ENCODE results near the gene SIRT2. TPM values are rescaled to one million over a fixed set of nuclear protein-coding genes. Genes with fewer than 3 reads are reported as not detected.

The SIRT2 gene
- total and polyA plus RNA-seq, 2 experiments from 2014 or later = 41.3 to 64.4 TPM

DNA sequence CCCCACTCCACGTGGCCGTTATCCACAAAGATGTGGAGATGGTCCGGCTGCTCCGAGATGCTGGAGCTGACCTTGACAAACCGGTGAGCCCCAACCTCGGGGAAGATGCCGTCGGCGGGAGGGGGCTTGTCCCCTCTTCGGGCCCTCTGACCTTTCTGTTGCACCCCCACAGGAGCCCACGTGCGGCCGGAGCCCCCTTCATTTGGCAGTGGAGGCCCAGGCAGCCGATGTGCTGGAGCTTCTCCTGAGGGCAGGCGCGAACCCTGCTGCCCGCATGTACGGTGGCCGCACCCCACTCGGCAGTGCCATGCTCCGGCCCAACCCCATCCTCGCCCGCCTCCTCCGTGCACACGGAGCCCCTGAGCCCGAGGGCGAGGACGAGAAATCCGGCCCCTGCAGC is 7.8 kb upstream of the SIRT2 start:
- H3K4me1 ChIP-seq (ENCODE audit: insufficient read depth) = no peaks in the 10 kb centered on the region
- no peaks in the 10 kb centered on the region for H4K20me1 ChIP-seq (ENCODE audit: insufficient read depth)
- WGBS, 2 experiments (ENCODE audit: low coverage in 1 of 2, low lambda C conversion rate in 2 of 2, missing lambda C conversion rate in 2 of 2) = 94% methylated on average over 28 of the region's 29 CpGs
- H3K9me2 ChIP-seq (ENCODE audit: insufficient read depth) = no peaks in the 10 kb centered on the region
- no peaks in the 10 kb centered on the region for H3K27me3 ChIP-seq (replicated peaks; ENCODE audit: insufficient read depth)
- no peak overlapping the region for H3K4me3 ChIP-seq
- in situ Hi-C loops (cut with MboI) = no loop called here
- H3K9me3 ChIP-seq (ENCODE audit: low read depth) = no peaks in the 10 kb centered on the region
- H3K4me2 ChIP-seq (ENCODE audit: unreplicated experiment) = no peak overlapping the region
- H2AFZ ChIP-seq = no peak overlapping the region
- H3K79me2 ChIP-seq (ENCODE audit: insufficient read depth) = peaks cover 20% of the 10 kb centered on the region
- no peak overlapping the region for H3K27ac ChIP-seq
- H3F3A ChIP-seq (ENCODE audit: insufficient read depth) = no peaks in the 10 kb centered on the region
- no peak overlapping the region for H3K9ac ChIP-seq
- no peak for DNase-seq
- no peaks in the 10 kb centered on the region for H3K36me3 ChIP-seq (ENCODE audit: low read depth)
- no peak for TF ChIP-seq EZH2phosphoT487 (IDR thresholded peaks at IDR 0.05; ENCODE audit: insufficient read depth, low read depth)
- TF ChIP-seq EZH2 (IDR thresholded peaks at IDR 0.05; ENCODE audit: insufficient read depth, poor library complexity, severe bottlenecking) = no peak

- H3K9me2 ChIP-seq (ENCODE audit: insufficient read depth) = no peaks in the 10 kb centered on the region
- in situ Hi-C loops (cut with MboI) = no loop called here
- no peak for TF ChIP-seq EZH2 (IDR thresholded peaks at IDR 0.05; ENCODE audit: insufficient read depth, poor library complexity, severe bottlenecking)
- no peak for TF ChIP-seq EZH2phosphoT487 (IDR thresholded peaks at IDR 0.05; ENCODE audit: insufficient read depth, low read depth)
Observed at GRCh38 chr19:38905620-38906019, 6.2 kb upstream of the SIRT2 start.

DNA sequence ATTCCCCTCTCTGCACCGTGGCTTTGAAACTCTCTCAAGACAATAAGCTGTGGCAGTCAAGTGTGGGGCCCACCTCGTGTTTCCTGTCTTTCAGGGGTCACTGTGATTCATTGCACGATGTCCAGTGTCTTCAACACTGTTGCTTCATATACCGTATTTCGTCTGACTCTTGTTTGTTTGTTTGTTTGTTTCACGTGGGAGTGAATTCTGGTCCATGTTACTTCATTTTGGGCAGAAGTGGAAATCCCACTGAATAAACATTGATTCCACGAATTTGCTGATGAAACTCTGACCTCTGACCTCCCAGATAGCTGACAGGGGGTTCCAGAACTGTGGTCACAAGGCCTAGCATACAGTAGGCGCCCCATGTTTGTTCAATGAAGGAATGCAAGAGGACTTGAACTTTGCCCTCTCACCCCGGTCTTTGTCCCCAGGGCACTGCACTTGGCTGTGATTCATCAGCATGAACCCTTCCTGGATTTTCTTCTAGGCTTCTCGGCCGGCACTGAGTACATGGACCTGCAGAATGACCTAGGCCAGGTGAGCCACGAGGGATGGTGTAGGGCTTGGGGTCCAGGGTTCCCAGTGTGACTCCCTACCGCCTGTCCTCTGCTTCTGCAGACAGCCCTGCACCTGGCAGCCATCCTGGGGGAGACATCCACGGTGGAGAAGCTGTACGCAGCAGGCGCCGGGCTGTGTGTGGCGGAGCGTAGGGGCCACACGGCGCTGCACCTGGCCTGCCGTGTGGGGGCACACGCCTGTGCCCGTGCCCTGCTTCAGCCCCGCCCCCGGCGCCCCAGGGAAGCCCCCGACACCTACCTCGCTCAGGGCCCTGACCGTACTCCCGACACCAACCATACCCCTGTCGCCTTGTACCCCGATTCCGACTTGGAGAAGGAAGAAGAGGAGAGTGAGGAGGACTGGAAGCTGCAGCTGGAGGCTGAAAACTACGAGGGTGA is 5.4 kb upstream of the SIRT2 start:
- H3K4me1 ChIP-seq (ENCODE audit: insufficient read depth) = peaks cover 7% of the 10 kb centered on the region; the same call in 1 of the 2 replicates
- no peak overlapping the region for H2AFZ ChIP-seq
- WGBS, 2 experiments (ENCODE audit: low coverage in 1 of 2, low lambda C conversion rate in 2 of 2, missing lambda C conversion rate in 2 of 2) = 80 to 90% methylated on average over 22 to 35 of the region's 35 CpGs
- no peaks in the 10 kb centered on the region for H4K20me1 ChIP-seq (ENCODE audit: insufficient read depth)
- H3K27me3 ChIP-seq (replicated peaks; ENCODE audit: insufficient read depth) = no peaks in the 10 kb centered on the region
- TF ChIP-seq EZH2 (IDR thresholded peaks at IDR 0.05; ENCODE audit: insufficient read depth, poor library complexity, severe bottlenecking) (no peak), EZH2phosphoT487 (IDR thresholded peaks at IDR 0.05; ENCODE audit: insufficient read depth, low read depth) (no peak)
- no peaks in the 10 kb centered on the region for H3K9me3 ChIP-seq (ENCODE audit: low read depth)
- H3K4me3 ChIP-seq = no peak overlapping the region
- no peak overlapping the region for H3K27ac ChIP-seq
- no peaks in the 10 kb centered on the region for H3K9me2 ChIP-seq (ENCODE audit: insufficient read depth)
- no peak overlapping the region for H3K9ac ChIP-seq
- no peak overlapping the region for H3K4me2 ChIP-seq (ENCODE audit: unreplicated experiment)
- no peaks in the 10 kb centered on the region for H3K36me3 ChIP-seq (ENCODE audit: low read depth)
- no peak for DNase-seq
- H3F3A ChIP-seq (ENCODE audit: insufficient read depth) = peaks cover 8% of the 10 kb centered on the region; the same call in 1 of the 2 replicates
- peaks cover 44% of the 10 kb centered on the region for H3K79me2 ChIP-seq (ENCODE audit: insufficient read depth)
- in situ Hi-C loops (cut with MboI) = no loop called here

More at GRCh38 chr19:38905620-38906019, 6.2 kb upstream of the SIRT2 start:
- Histone ChIP-seq H3F3A (ENCODE audit: insufficient read depth) (peaks cover 3% of the 10 kb centered on the region; the same call in 1 of the 2 replicates), H3K36me3 (ENCODE audit: low read depth) (no peaks in the 10 kb centered on the region), H3K9ac (no peak overlapping the region), H3K4me1 (ENCODE audit: insufficient read depth) (peaks cover 6% of the 10 kb centered on the region; the same call in 1 of the 2 replicates), H3K4me3 (no peak overlapping the region), H3K9me3 (ENCODE audit: low read depth) (no peaks in the 10 kb centered on the region), H3K27me3 (replicated peaks; ENCODE audit: insufficient read depth) (no peaks in the 10 kb centered on the region), H3K79me2 (ENCODE audit: insufficient read depth) (peaks cover 36% of the 10 kb centered on the region), H3K4me2 (ENCODE audit: unreplicated experiment) (no peak overlapping the region), H4K20me1 (ENCODE audit: insufficient read depth) (no peaks in the 10 kb centered on the region), H3K27ac (no peak overlapping the region), H2AFZ (no peak overlapping the region)
- DNase-seq = no peak
- WGBS, 2 experiments (ENCODE audit: low coverage in 1 of 2, low lambda C conversion rate in 2 of 2, missing lambda C conversion rate in 2 of 2) = 72 to 88% methylated on average over 4 of the region's 4 CpGs

DNA sequence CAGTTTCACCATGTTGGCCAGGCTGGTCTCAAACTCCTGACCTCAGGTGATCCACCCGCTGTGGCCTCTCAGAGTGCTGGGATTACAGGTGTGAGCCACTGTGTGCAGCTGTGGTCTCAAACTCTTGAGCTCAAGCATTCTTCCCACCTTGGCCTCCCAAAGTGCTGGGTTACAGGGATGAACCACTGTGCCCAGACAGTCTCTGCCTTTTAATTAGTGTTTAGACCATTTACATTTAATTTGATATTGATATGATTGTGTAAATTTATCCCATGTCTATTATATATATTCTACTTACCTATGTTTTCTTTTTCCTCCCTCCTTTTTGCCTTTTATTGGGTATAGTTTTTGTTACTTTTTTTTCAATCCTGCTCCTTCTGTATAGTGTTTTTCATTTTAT is 2.3 kb upstream of the SIRT2 start:
- TF ChIP-seq EZH2phosphoT487 (IDR thresholded peaks at IDR 0.05; ENCODE audit: insufficient read depth, low read depth) (no peak), EZH2 (IDR thresholded peaks at IDR 0.05; ENCODE audit: insufficient read depth, poor library complexity, severe bottlenecking) (no peak)
- H3K4me1 ChIP-seq (ENCODE audit: insufficient read depth) = peaks cover 13% of the 10 kb centered on the region
- WGBS, 2 experiments (ENCODE audit: low coverage in 1 of 2, low lambda C conversion rate in 2 of 2, missing lambda C conversion rate in 2 of 2) = 90 to 94% methylated on average over 1 of the region's 1 CpG
- H3K9ac ChIP-seq = no peak overlapping the region
- H3K27ac ChIP-seq = no peak overlapping the region
- DNase-seq = no peak
- no peak overlapping the region for H2AFZ ChIP-seq
- H3K9me3 ChIP-seq (ENCODE audit: low read depth) = no peaks in the 10 kb centered on the region
- peaks cover 8% of the 10 kb centered on the region; the same call in 1 of the 2 replicates for H3F3A ChIP-seq (ENCODE audit: insufficient read depth)
- no peaks in the 10 kb centered on the region for H4K20me1 ChIP-seq (ENCODE audit: insufficient read depth)
- no peaks in the 10 kb centered on the region for H3K27me3 ChIP-seq (replicated peaks; ENCODE audit: insufficient read depth)
- no peak overlapping the region for H3K4me2 ChIP-seq (ENCODE audit: unreplicated experiment)
- H3K9me2 ChIP-seq (ENCODE audit: insufficient read depth) = no peaks in the 10 kb centered on the region
- no peaks in the 10 kb centered on the region for H3K36me3 ChIP-seq (ENCODE audit: low read depth)
- peaks cover 66% of the 10 kb centered on the region for H3K79me2 ChIP-seq (ENCODE audit: insufficient read depth)
- in situ Hi-C loops (cut with MboI) = no loop called here
- no peak overlapping the region for H3K4me3 ChIP-seq

All from GM23248 (cell line).